ENCODE data around the gene SLC22A15. TPM values are rescaled to one million over a fixed set of nuclear protein-coding genes. Genes with fewer than 3 reads are reported as not detected.

Gene SLC22A15
- total RNA-seq, 1 donor from 2014 or later, result 5.6 TPM

DNA sequence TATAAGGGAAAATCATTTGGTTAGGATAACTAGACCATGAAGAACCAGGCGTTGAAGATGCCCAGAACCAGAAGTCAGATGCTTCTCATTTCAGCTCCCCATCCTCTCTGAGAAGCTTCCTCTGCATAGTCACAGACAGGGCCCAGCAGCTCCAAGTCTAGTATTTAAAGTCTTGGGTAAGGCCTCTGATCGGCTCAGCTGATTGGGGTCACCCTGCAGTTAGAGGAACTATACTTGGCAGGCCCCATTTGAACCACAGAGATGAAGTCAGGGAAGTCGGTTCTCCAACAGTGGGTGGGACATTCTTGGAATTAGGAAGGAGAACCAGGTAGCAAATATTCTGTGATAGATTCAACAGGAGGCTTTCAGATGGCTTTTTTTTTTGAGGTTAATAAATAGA, 48.3 kb downstream of the SLC22A15 start:
- H3K36me3 ChIP-seq, result peaks cover 3 to 22% of the 10 kb centered on the region in 2 donors
- no peak overlapping the region for H3K4me3 ChIP-seq
- H3K27ac ChIP-seq, result no peak overlapping the region
- H3K27me3 ChIP-seq, result no peaks in the 10 kb centered on the region
- intact Hi-C loops (cut with DNase I), result no loop called here
- no peak for DNase-seq (ENCODE audit: low spot score in 2 of 2)
- TF ChIP-seq, protein P1, sequence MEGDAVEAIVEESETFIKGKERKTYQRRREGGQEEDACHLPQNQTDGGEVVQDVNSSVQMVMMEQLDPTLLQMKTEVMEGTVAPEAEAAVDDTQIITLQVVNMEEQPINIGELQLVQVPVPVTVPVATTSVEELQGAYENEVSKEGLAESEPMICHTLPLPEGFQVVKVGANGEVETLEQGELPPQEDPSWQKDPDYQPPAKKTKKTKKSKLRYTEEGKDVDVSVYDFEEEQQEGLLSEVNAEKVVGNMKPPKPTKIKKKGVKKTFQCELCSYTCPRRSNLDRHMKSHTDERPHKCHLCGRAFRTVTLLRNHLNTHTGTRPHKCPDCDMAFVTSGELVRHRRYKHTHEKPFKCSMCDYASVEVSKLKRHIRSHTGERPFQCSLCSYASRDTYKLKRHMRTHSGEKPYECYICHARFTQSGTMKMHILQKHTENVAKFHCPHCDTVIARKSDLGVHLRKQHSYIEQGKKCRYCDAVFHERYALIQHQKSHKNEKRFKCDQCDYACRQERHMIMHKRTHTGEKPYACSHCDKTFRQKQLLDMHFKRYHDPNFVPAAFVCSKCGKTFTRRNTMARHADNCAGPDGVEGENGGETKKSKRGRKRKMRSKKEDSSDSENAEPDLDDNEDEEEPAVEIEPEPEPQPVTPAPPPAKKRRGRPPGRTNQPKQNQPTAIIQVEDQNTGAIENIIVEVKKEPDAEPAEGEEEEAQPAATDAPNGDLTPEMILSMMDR (IDR thresholded peaks at IDR 0.05), result no peak
- no peaks in the 10 kb centered on the region for H3K4me1 ChIP-seq
- no peaks in the 10 kb centered on the region for H3K9me3 ChIP-seq

DNA sequence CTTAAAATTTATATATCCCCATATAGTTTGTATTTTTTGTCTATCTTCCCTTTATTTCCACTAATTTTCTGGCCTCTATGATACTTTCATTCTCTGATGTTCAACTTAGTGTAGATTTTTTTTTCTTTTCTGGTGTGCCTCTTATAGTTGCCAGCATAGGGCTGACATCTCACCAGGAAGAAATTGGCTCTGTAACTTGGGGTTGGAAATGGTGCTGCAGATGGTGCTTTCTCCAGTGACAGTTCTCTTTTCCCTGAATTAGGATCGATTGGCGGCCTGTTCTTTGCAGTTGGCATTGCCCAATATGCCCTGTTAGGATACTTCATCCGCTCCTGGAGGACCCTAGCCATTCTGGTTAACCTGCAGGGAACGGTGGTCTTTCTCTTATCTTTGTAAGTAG, 50.3 kb downstream of the SLC22A15 start:
- H3K27ac ChIP-seq, result no peak overlapping the region
- DNase-seq (ENCODE audit: low spot score in 2 of 2), result no peak
- TF ChIP-seq, protein P1 (IDR thresholded peaks at IDR 0.05), result no peak
- no peaks in the 10 kb centered on the region for H3K27me3 ChIP-seq
- H3K4me1 ChIP-seq, result no peaks in the 10 kb centered on the region
- no peak overlapping the region for H3K4me3 ChIP-seq
- intact Hi-C loops (cut with DNase I), result no loop called here
- H3K9me3 ChIP-seq, result no peaks in the 10 kb centered on the region
- H3K36me3 ChIP-seq, result peaks cover 11 to 24% of the 10 kb centered on the region in 2 donors

DNA sequence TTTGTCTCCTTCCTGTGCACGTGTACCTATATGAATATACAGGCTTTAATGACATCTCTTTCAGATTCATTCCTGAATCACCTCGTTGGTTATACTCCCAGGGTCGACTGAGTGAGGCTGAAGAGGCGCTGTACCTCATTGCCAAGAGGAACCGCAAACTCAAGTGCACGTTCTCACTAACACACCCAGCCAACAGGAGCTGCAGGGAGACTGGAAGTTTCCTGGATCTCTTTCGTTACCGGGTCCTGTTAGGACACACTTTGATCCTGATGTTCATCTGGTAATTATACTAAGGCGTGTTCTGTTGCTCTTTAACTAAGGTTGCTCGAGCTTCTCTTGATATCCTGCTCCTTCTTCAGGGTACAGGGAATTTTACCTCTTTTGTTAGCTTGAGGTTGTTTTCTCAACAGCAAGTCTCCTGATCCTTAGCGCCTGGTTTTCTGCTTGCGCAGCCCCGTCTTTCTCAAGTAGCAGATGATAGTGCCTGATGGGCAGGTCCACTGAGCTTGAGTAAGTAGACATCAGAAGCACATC, 55.1 kb downstream of the SLC22A15 start:
- Histone ChIP-seq H3K27ac (no peak overlapping the region), H3K4me1 (no peaks in the 10 kb centered on the region), H3K36me3 (peaks cover 20 to 37% of the 10 kb centered on the region in 2 donors), H3K4me3 (no peak overlapping the region), H3K9me3 (no peaks in the 10 kb centered on the region), H3K27me3 (no peaks in the 10 kb centered on the region)
- intact Hi-C loops (cut with DNase I), result no loop called here
- TF ChIP-seq, protein P1 (IDR thresholded peaks at IDR 0.05), result no peak
- DNase-seq (ENCODE audit: low spot score in 2 of 2), result no peak

DNA sequence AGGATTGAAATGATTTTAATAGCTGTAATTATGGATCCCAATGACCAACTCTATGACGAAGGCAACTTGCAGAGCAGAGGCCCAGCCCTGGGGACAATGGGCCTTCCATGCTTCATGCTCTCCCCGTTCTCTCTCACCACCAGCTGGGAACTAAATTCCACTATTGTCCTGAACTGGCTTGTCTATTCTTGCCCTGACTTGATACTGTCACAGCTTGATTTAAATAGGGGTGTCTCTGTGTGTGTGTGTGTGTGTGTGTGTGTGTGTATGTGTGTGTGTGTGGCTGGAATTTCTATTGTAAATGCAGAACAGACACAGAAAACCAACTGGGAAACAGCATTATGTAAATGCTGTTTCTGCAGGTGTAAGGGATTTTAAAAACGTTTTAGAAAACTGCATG, 57.0 kb downstream of the SLC22A15 start:
- Histone ChIP-seq H3K4me3 (no peak overlapping the region), H3K4me1 (no peaks in the 10 kb centered on the region), H3K9me3 (no peaks in the 10 kb centered on the region), H3K36me3 (peaks cover 20 to 49% of the 10 kb centered on the region in 2 donors), H3K27me3 (no peaks in the 10 kb centered on the region), H3K27ac (no peak overlapping the region)
- intact Hi-C loops (cut with DNase I), result no loop called here
- TF ChIP-seq, protein P1 (IDR thresholded peaks at IDR 0.05), result no peak
- DNase-seq (ENCODE audit: low spot score in 2 of 2), result no peak

DNA sequence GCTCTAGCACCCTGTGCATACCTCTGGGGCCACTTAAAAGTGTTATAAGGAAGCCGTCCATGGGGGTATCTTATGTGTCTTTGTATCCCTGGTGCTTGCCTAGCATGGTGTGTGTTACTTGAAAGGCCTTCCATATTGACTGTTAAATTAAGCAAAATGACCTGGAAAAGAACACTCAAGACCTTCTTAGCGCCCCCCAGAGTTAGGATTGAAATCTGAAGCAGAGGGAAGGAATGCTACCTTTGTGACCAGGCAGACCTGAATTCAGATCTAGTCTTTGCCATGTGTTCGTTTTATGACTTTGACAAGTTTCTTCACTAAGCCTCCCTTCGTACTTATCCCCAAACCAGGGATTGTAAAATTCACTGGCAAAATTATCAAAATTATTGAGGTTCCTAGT, 59.9 kb downstream of the SLC22A15 start:
- H3K4me3 ChIP-seq, result no peak overlapping the region
- no peaks in the 10 kb centered on the region for H3K27me3 ChIP-seq
- no peak for DNase-seq (ENCODE audit: low spot score in 2 of 2)
- peaks cover 12 to 64% of the 10 kb centered on the region in 2 donors for H3K36me3 ChIP-seq
- H3K4me1 ChIP-seq, result no peaks in the 10 kb centered on the region
- TF ChIP-seq, protein P1 (IDR thresholded peaks at IDR 0.05), result no peak
- no peaks in the 10 kb centered on the region for H3K9me3 ChIP-seq
- intact Hi-C loops (cut with DNase I), result no loop called here
- no peak overlapping the region for H3K27ac ChIP-seq

DNA sequence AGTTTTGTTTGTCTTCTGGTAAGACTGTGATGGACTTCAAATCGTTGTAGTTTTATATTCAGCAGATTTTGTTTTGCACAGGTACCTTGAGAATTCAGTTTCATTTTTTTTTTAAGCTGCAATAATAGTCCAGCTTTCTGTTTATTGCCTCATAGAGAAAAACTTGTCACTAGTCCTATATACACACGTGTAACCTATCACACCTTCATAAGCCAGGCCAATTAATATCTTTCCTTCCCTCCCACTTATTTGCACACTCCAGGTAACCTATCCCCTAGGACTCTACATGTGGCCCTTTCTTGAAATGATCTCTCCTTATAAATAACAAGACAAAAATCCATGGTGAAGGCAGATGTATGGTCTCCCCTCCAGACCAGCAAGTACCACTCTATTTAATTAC, 62.4 kb downstream of the SLC22A15 start:
- no peaks in the 10 kb centered on the region for H3K27me3 ChIP-seq
- H3K4me1 ChIP-seq, result no peaks in the 10 kb centered on the region
- intact Hi-C loops (cut with DNase I), result no loop called here
- no peaks in the 10 kb centered on the region for H3K9me3 ChIP-seq
- TF ChIP-seq, protein P1 (IDR thresholded peaks at IDR 0.05), result no peak
- H3K36me3 ChIP-seq, result peaks cover 3 to 53% of the 10 kb centered on the region in 2 donors
- no peak for DNase-seq (ENCODE audit: low spot score in 2 of 2)
- H3K4me3 ChIP-seq, result no peak overlapping the region
- H3K27ac ChIP-seq, result no peak overlapping the region
